Neural crest cell (in vitro differentiated cells): ENCODE results near the gene MBD6. TPM values are rescaled to one million over a fixed set of nuclear protein-coding genes. Genes with fewer than 3 reads are reported as not detected.

Experiments used
- DNase-seq: peaks from one replicate; pipeline ENCODE4 v3.0.0; 2021; ENCODE audit warnings: low read depth, mixed read lengths, low spot score
- H3K27ac Mint-ChIP-seq: one replicate; pipeline ENCODE4 v1.8.0; 2021; ENCODE audit warnings: mild to moderate bottlenecking, mixed read lengths; ENCODE audit not compliant: unreplicated experiment
- H3K27me3 Mint-ChIP-seq: 2 replicates; pipeline ENCODE4 v1.8.0; 2021; ENCODE audit warnings: low read depth, mild to moderate bottlenecking, mixed read lengths
- H3K36me3 Mint-ChIP-seq: 2 replicates; pipeline ENCODE4 v1.8.0; 2021; ENCODE audit warnings: low read depth, mild to moderate bottlenecking, mixed read lengths
- H3K4me1 Mint-ChIP-seq: 2 replicates; pipeline ENCODE4 v1.8.0; 2021; ENCODE audit warnings: mixed read lengths
- H3K4me3 Mint-ChIP-seq: one replicate; pipeline ENCODE4 v1.8.0; 2021; ENCODE audit warnings: mild to moderate bottlenecking, mixed read lengths
- H3K9me3 Mint-ChIP-seq: 2 replicates; pipeline ENCODE4 v1.8.0; 2021; ENCODE audit warnings: mixed read lengths
- CTCF ChIP-seq: fragments of 200-600 bp; sonication (generic); conservative IDR thresholded peaks from 2 replicates; pipeline ENCODE4 v1.5.0; 2021; ENCODE audit warnings: antibody characterized with exemption, mild to moderate bottlenecking
- total RNA-seq: library from RNA; stranded (reverse); gene quantifications from 2 replicates; pipeline ENCODE4 v1.2.1, GENCODE V29; 2021

The MBD6 gene
- total RNA-seq, 1 donor from 2014 or later: 90.4 TPM

- no peak overlapping the region for H3K4me3 Mint-ChIP-seq
- no peaks in the 10 kb centered on the region for H3K9me3 Mint-ChIP-seq
- no peaks in the 10 kb centered on the region for H3K27me3 Mint-ChIP-seq
- H3K36me3 Mint-ChIP-seq: peaks cover 3% of the 10 kb centered on the region
- no peaks in the 10 kb centered on the region for H3K4me1 Mint-ChIP-seq
- no peak for TF ChIP-seq CTCF
- no peak for DNase-seq
- H3K27ac Mint-ChIP-seq: peak overlapping the region; percentile 46
Measured at GRCh38 chr12:57571926-57572762, 49.5 kb downstream of the MBD6 start.

- no peak for TF ChIP-seq CTCF
- H3K4me3 Mint-ChIP-seq: no peak overlapping the region
- H3K27ac Mint-ChIP-seq: no peak overlapping the region
- H3K9me3 Mint-ChIP-seq: no peaks in the 10 kb centered on the region
- no peaks in the 10 kb centered on the region for H3K4me1 Mint-ChIP-seq
- no peaks in the 10 kb centered on the region for H3K36me3 Mint-ChIP-seq
- no peak for DNase-seq
- no peaks in the 10 kb centered on the region for H3K27me3 Mint-ChIP-seq
Measured at GRCh38 chr12:57574795-57575194, 52.2 kb downstream of the MBD6 start.

GRCh38 chr12:57575771-57576612 is 53.4 kb downstream of the MBD6 start:
- Mint-ChIP-seq H3K4me1 (no peaks in the 10 kb centered on the region), H3K36me3 (no peaks in the 10 kb centered on the region), H3K9me3 (no peaks in the 10 kb centered on the region), H3K27ac (no peak overlapping the region), H3K27me3 (no peaks in the 10 kb centered on the region), H3K4me3 (no peak overlapping the region)
- no peak for TF ChIP-seq CTCF
- no peak for DNase-seq

- TF ChIP-seq CTCF: no peak
- Mint-ChIP-seq H3K9me3 (no peaks in the 10 kb centered on the region), H3K27me3 (no peaks in the 10 kb centered on the region), H3K36me3 (no peaks in the 10 kb centered on the region), H3K4me1 (no peaks in the 10 kb centered on the region), H3K27ac (no peak overlapping the region), H3K4me3 (no peak overlapping the region)
- no peak for DNase-seq
Measured at GRCh38 chr12:57576613-57577160, 54.1 kb downstream of the MBD6 start.

GRCh38 chr12:57577981-57578758 is 55.5 kb downstream of the MBD6 start:
- no peak for DNase-seq
- Mint-ChIP-seq H3K36me3 (no peaks in the 10 kb centered on the region), H3K27me3 (no peaks in the 10 kb centered on the region), H3K9me3 (no peaks in the 10 kb centered on the region), H3K4me3 (no peak overlapping the region), H3K27ac (no peak overlapping the region), H3K4me1 (no peaks in the 10 kb centered on the region)
- TF ChIP-seq CTCF: no peak
